GM12878 (cell line): ENCODE measurements around the gene CCDC138. TPM values are rescaled to one million over a fixed set of nuclear protein-coding genes. Genes with fewer than 3 reads are reported as not detected.

Experiments used
- ATAC-seq: fragments of 200-7000 bp; cut with Tn5 transposase; 3 replicates; pipeline ENCODE4 v1.9.1; 2020; ENCODE audit warnings: mild to moderate bottlenecking, moderate library complexity
- BruUV-seq: library from RNA; stranded (reverse); fragments of 400-500 nt; replicated peaks from 2 replicates; lab custom pipeline; 2021; lab: Mats Ljungman, UMichigan
- CTCF ChIA-PET: fragments of 300-600 bp; sonication (Branson Sonifier 250); formaldehyde crosslinking; extraction: SDS; loops from one replicate; lab custom pipeline; 2021; ENCODE audit warnings: inconsistent platforms; lab: Yijun Ruan, JAX
- POLR2A ChIA-PET: fragments of 350-600 bp; formaldehyde crosslinking; extraction: SDS; loops from one replicate; lab custom pipeline; 2021; ENCODE audit warnings: inconsistent platforms; lab: Charles Lee
- RAD21 ChIA-PET: fragments of 300-600 bp; sonication (Branson Sonifier 250); formaldehyde crosslinking; loops from one replicate; lab custom pipeline; 2023; ENCODE audit warnings: antibody characterized with exemption; ENCODE audit not compliant: unreplicated experiment; lab: Charles Lee
- SMC1A ChIA-PET: fragments of 300-600 bp; sonication (Branson Sonifier 250); formaldehyde crosslinking; loops from one replicate; lab custom pipeline; 2023; ENCODE audit not compliant: unreplicated experiment, uncharacterized antibody; lab: Charles Lee
- DNase-seq: peaks from one replicate; pipeline ENCODE4 v3.0.0-alpha.2; 2011; ENCODE audit warnings: low read depth, low spot score
- FAIRE-seq: peaks from 3 replicates; lab custom pipeline; 2011; peaks lifted over from hg19 to GRCh38; lab: Jason Lieb, UNC
- H2AFZ ChIP-seq: 2 replicates; pipeline ENCODE4 v1.6.0; 2011; ENCODE audit warnings: low read depth, low read length, control low read depth; ENCODE audit not compliant: control insufficient read depth
- H3K27ac ChIP-seq: 2 replicates; pipeline ENCODE4 v1.5.1; 2011; ENCODE audit warnings: control low read depth; ENCODE audit not compliant: control insufficient read depth, insufficient read depth
- H3K27me3 ChIP-seq, 2 experiments: replicated peaks in 1 of 2; 2 replicates each; pipeline versions ENCODE4 v1.6.0 to v1.6.1; 2011; ENCODE audit warnings: low read length in 1 of 2; ENCODE audit not compliant: control insufficient read depth in 2 of 2, insufficient read depth in 2 of 2
- H3K36me3 ChIP-seq, 2 experiments: 2 replicates each; pipeline ENCODE4 v1.5.1; 2011; ENCODE audit warnings: low read length in 1 of 2; ENCODE audit not compliant: control insufficient read depth in 2 of 2, insufficient read depth in 2 of 2
- H3K4me1 ChIP-seq: 2 replicates; pipeline ENCODE4 v1.6.1; 2011; ENCODE audit warnings: mild to moderate bottlenecking, low read length, moderate library complexity, mixed read lengths; ENCODE audit not compliant: control insufficient read depth, insufficient read depth
- H3K4me2 ChIP-seq: 2 replicates; pipeline ENCODE4 v1.6.0; 2011; ENCODE audit warnings: control low read depth; ENCODE audit not compliant: control insufficient read depth, insufficient read depth
- H3K4me3 ChIP-seq: fragments of 200-600 bp; sonication (generic); 2 replicates; pipeline ENCODE4 v1.5.1; 2016
- H3K79me2 ChIP-seq: 2 replicates; pipeline ENCODE4 v1.6.0; 2011; ENCODE audit warnings: low read length; ENCODE audit not compliant: control insufficient read depth, insufficient read depth
- H3K9ac ChIP-seq: 2 replicates; pipeline ENCODE4 v1.8.0; 2011; ENCODE audit warnings: low read length, control low read depth, mixed read lengths; ENCODE audit not compliant: control insufficient read depth, insufficient read depth
- H3K9me3 ChIP-seq: replicated peaks from 3 replicates; pipeline ENCODE4 v1.5.1; 2011; ENCODE audit warnings: mild to moderate bottlenecking, low read length; ENCODE audit not compliant: control insufficient read depth, insufficient read depth
- H4K20me1 ChIP-seq: 2 replicates; pipeline ENCODE4 v1.6.0; 2011; ENCODE audit not compliant: control insufficient read depth, insufficient read depth
- CEBPB ChIP-seq, 2 experiments: fragments of 150-350 bp in 1 of 2; IDR thresholded peaks; 2 replicates each; pipeline ENCODE4 v1.6.1; 2012 to 2014; ENCODE audit warnings: low read depth in 2 of 2, low read length in 2 of 2, borderline replicate concordance in 1 of 2, inconsistent platforms in 1 of 2
- CHD2 ChIP-seq: IDR thresholded peaks from 2 replicates; pipeline ENCODE4 v1.6.1; 2011; ENCODE audit warnings: low read depth, low read length, improper control_type of control experiment, borderline replicate concordance
- EP300 ChIP-seq, 2 experiments: fragments of 150-350 bp in 1 of 2; IDR thresholded peaks; 2 replicates each; pipeline ENCODE4 v1.6.1; 2011 to 2012; ENCODE audit warnings: low read depth in 2 of 2, low read length in 2 of 2, borderline replicate concordance in 1 of 2, improper control_type of control experiment in 1 of 2, inconsistent platforms in 1 of 2; ENCODE audit not compliant: control insufficient read depth in 1 of 2
- MTA3 ChIP-seq: IDR thresholded peaks from 2 replicates; pipeline ENCODE4 v1.6.1; 2012; ENCODE audit warnings: low read length, inconsistent platforms, borderline replicate concordance
- MXI1 ChIP-seq: fragments of 150-350 bp; IDR thresholded peaks from 2 replicates; pipeline ENCODE4 v1.6.1; 2011; ENCODE audit warnings: low read depth, mild to moderate bottlenecking, inconsistent platforms, low read length, improper control_type of control experiment
- PAX5 ChIP-seq: IDR thresholded peaks from 2 replicates; pipeline ENCODE4 v1.6.1; 2011; ENCODE audit warnings: low read depth, low read length, borderline replicate concordance
- RB1 ChIP-seq: fragments of 450-650 bp; formaldehyde crosslinking; IDR thresholded peaks from 2 replicates; pipeline ENCODE4 v1.6.1; 2017; ENCODE audit warnings: mild to moderate bottlenecking, borderline replicate concordance
- SPI1 ChIP-seq: IDR thresholded peaks from 2 replicates; pipeline ENCODE4 v1.6.1; 2011; ENCODE audit warnings: low read depth, mild to moderate bottlenecking, low read length, moderate library complexity, borderline replicate concordance; ENCODE audit not compliant: insufficient read depth
- ZBED1 ChIP-seq: IDR thresholded peaks from 2 replicates; pipeline ENCODE4 v1.6.1; 2016; ENCODE audit warnings: borderline replicate concordance
- WGBS: methylation state at CpG from one replicate; pipeline ENCODE4 v1.1.6; 2016; ENCODE audit warnings: low lambda C conversion rate; ENCODE audit not compliant: insufficient replicate concordance, insufficient coverage; ENCODE audit errors: missing lambda C conversion rate; 5-methylcytosine and 5-hydroxymethylcytosine counted together
- in situ Hi-C: fragments of 300-500 bp; cut with MboI; formaldehyde crosslinking; loops from 9 replicates; pipeline ENCODE4 v1.14.3; 2018; ENCODE audit warnings: mixed read lengths
- intact Hi-C: fragments of 100-400 bp; cut with micrococcal nuclease; formaldehyde crosslinking; loops from one replicate; pipeline ENCODE4 v1.14.2; 2022; ENCODE audit not compliant: unreplicated experiment
- polyA plus RNA-seq, 11 experiments: library from polyadenylated mRNA; depleted of rRNA in 4 of 11; unstranded in 6 of 11; stranded (reverse) in 5 of 11; fragments of >200 nt; fragmentation: Nextera tagmentation in 4 of 11; fragmentation: Illumina TruSeq in 1 of 11; extraction: Ambion mirVana in 4 of 11; extraction: Trizol in 1 of 11; gene quantifications; 1 replicate in 1 of 11; 2 replicates in 10 of 11; pipeline versions ENCODE4 v1.2.1 to v1.2.3, GENCODE V29; 2011 to 2016; ENCODE audit warnings: inconsistent platforms in 2 of 11, missing spikeins in 2 of 11, low read depth in 1 of 11
- total RNA-seq, 4 experiments: library from RNA; depleted of rRNA in 3 of 4; stranded (reverse); fragments of >200 nt in 3 of 4; fragmentation: Illumina TruSeq in 1 of 4; extraction: Trizol in 1 of 4; gene quantifications; 2 replicates each; pipeline versions ENCODE4 v1.2.1 to v1.2.3, GENCODE V29; 2013 to 2021
- TF ChIP-seq, protein P1 (sequence below): IDR thresholded peaks from 2 replicates; pipeline ENCODE4 v1.6.1; 2011; ENCODE audit warnings: borderline replicate concordance, low read depth, mild to moderate bottlenecking, moderate library complexity, mixed read lengths, low read length; ENCODE audit not compliant: insufficient read depth; ENCODE audit errors: extremely low read length
- TF ChIP-seq, protein P2 (sequence below): fragments of 450-650 bp; IDR thresholded peaks from 2 replicates; pipeline ENCODE4 v1.6.1; 2018; ENCODE audit warnings: mild to moderate bottlenecking, low read depth, moderate library complexity; ENCODE audit not compliant: partially characterized antibody
- TF ChIP-seq, protein P3 (sequence below): fragments of 450-650 bp; IDR thresholded peaks from 2 replicates; pipeline ENCODE4 v1.6.1; 2016; ENCODE audit warnings: mild to moderate bottlenecking
- TF ChIP-seq, protein P4 (sequence below): fragments of 450-650 bp; IDR thresholded peaks from 2 replicates; pipeline ENCODE4 v1.6.1; 2017; ENCODE audit warnings: mild to moderate bottlenecking, low read depth, inconsistent platforms; ENCODE audit not compliant: poor library complexity, severe bottlenecking
- TF ChIP-seq, protein P5 (sequence below): fragments of 450-650 bp; IDR thresholded peaks from 2 replicates; pipeline ENCODE4 v1.6.1; 2017; ENCODE audit warnings: low read depth, mild to moderate bottlenecking, moderate library complexity

The CCDC138 gene
- total and polyA plus RNA-seq, 10 of the 15 experiments (the other 5 are each of a cell fraction or from before 2014, with no cell fraction given) = 7.9 to 19.4 (median 13.0) TPM

DNA sequence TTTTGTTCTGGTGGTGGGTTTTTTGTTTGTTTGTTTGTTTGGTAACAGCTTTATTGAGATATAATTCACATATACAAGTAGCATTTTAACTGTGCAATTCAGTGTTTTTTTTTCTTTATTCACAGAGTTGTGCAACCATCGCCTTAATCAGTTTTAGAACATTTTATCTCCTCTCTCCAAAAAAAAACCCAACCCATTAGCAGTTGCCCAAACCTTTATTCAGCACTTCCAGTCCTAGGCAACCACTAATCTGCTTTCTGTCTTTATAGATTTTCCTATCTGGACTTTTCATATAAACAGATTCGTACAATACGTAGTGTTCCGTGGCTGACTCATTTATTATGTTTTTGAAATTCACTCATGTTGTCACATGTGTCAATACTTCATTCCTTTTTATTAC lies 38.7 kb downstream of the CCDC138 start:
- WGBS = 87% methylated on average over 4 of the region's 4 CpGs
- intact Hi-C loops (no loop called here), in situ Hi-C loops (no loop called here)
- Histone ChIP-seq H3K9ac (no peak overlapping the region), H3K79me2 (no peaks in the 10 kb centered on the region), H3K4me1 (no peaks in the 10 kb centered on the region), H3K36me3 (no peaks in the 10 kb centered on the region; a peak in 1 of 4 replicates), H3K27me3 (no peaks in the 10 kb centered on the region), H3K4me2 (no peak overlapping the region), H3K4me3 (no peak overlapping the region), H3K27ac (no peak overlapping the region), H4K20me1 (no peaks in the 10 kb centered on the region), H2AFZ (no peak overlapping the region), H3K9me3 (no peaks in the 10 kb centered on the region)
- ATAC-seq = no peak
- no TSS peak for BruUV-seq
- RAD21 ChIA-PET = no interaction called here
- no peak for DNase-seq
- POLR2A ChIA-PET = interaction anchor here (0.6 kb wide), 1 partner anchor 328 kb away, joined by 4 read pairs; no protein-coding TSS in a partner anchor
- CTCF ChIA-PET = no interaction called here
- no peak for FAIRE-seq
- SMC1A ChIA-PET = no interaction called here
- TF ChIP-seq, protein P1, sequence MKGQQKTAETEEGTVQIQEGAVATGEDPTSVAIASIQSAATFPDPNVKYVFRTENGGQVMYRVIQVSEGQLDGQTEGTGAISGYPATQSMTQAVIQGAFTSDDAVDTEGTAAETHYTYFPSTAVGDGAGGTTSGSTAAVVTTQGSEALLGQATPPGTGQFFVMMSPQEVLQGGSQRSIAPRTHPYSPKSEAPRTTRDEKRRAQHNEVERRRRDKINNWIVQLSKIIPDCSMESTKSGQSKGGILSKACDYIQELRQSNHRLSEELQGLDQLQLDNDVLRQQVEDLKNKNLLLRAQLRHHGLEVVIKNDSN = no peak
- TF ChIP-seq, protein P2, sequence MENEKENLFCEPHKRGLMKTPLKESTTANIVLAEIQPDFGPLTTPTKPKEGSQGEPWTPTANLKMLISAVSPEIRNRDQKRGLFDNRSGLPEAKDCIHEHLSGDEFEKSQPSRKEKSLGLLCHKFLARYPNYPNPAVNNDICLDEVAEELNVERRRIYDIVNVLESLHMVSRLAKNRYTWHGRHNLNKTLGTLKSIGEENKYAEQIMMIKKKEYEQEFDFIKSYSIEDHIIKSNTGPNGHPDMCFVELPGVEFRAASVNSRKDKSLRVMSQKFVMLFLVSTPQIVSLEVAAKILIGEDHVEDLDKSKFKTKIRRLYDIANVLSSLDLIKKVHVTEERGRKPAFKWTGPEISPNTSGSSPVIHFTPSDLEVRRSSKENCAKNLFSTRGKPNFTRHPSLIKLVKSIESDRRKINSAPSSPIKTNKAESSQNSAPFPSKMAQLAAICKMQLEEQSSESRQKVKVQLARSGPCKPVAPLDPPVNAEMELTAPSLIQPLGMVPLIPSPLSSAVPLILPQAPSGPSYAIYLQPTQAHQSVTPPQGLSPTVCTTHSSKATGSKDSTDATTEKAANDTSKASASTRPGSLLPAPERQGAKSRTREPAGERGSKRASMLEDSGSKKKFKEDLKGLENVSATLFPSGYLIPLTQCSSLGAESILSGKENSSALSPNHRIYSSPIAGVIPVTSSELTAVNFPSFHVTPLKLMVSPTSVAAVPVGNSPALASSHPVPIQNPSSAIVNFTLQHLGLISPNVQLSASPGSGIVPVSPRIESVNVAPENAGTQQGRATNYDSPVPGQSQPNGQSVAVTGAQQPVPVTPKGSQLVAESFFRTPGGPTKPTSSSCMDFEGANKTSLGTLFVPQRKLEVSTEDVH = no peak
- TF ChIP-seq, protein P3, sequence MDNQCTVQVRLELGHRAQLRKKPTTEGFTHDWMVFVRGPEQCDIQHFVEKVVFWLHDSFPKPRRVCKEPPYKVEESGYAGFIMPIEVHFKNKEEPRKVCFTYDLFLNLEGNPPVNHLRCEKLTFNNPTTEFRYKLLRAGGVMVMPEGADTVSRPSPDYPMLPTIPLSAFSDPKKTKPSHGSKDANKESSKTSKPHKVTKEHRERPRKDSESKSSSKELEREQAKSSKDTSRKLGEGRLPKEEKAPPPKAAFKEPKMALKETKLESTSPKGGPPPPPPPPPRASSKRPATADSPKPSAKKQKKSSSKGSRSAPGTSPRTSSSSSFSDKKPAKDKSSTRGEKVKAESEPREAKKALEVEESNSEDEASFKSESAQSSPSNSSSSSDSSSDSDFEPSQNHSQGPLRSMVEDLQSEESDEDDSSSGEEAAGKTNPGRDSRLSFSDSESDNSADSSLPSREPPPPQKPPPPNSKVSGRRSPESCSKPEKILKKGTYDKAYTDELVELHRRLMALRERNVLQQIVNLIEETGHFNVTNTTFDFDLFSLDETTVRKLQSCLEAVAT = no peak
- TF ChIP-seq CHD2 (no peak), PAX5 (no peak), MTA3 (no peak), SPI1 (no peak), EP300 (IDR thresholded peaks at IDR 0.05; ENCODE audit: borderline replicate concordance in 1 of 2, control insufficient read depth in 1 of 2, low read depth in 2 of 2, low read length in 2 of 2) (no peak), ZBED1 (no peak), MXI1 (no peak), RB1 (no peak), CEBPB (IDR thresholded peaks at IDR 0.05; ENCODE audit: borderline replicate concordance in 1 of 2, low read depth in 2 of 2, low read length in 2 of 2) (no peak)
- TF ChIP-seq, protein P4, sequence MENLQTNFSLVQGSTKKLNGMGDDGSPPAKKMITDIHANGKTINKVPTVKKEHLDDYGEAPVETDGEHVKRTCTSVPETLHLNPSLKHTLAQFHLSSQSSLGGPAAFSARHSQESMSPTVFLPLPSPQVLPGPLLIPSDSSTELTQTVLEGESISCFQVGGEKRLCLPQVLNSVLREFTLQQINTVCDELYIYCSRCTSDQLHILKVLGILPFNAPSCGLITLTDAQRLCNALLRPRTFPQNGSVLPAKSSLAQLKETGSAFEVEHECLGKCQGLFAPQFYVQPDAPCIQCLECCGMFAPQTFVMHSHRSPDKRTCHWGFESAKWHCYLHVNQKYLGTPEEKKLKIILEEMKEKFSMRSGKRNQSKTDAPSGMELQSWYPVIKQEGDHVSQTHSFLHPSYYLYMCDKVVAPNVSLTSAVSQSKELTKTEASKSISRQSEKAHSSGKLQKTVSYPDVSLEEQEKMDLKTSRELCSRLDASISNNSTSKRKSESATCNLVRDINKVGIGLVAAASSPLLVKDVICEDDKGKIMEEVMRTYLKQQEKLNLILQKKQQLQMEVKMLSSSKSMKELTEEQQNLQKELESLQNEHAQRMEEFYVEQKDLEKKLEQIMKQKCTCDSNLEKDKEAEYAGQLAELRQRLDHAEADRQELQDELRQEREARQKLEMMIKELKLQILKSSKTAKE = no peak
- TF ChIP-seq, protein P5, sequence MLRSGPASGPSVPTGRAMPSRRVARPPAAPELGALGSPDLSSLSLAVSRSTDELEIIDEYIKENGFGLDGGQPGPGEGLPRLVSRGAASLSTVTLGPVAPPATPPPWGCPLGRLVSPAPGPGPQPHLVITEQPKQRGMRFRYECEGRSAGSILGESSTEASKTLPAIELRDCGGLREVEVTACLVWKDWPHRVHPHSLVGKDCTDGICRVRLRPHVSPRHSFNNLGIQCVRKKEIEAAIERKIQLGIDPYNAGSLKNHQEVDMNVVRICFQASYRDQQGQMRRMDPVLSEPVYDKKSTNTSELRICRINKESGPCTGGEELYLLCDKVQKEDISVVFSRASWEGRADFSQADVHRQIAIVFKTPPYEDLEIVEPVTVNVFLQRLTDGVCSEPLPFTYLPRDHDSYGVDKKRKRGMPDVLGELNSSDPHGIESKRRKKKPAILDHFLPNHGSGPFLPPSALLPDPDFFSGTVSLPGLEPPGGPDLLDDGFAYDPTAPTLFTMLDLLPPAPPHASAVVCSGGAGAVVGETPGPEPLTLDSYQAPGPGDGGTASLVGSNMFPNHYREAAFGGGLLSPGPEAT = no peak
